BJ (cell line): Measurements from ENCODE around the gene ARHGEF10L. TPM values are rescaled to one million over a fixed set of nuclear protein-coding genes. Genes with fewer than 3 reads are reported as not detected.
"Not testable (repeated sequence)": the region's sequence is repeated elsewhere in the genome, so short reads cannot be mapped to it uniquely, and the experiment has no call there.

ENCODE experiments used
- CTCF ChIA-PET: fragments of 350-600 bp; formaldehyde crosslinking; extraction: SDS; loops from one replicate; lab custom pipeline; 2021; ENCODE audit warnings: antibody characterized with exemption, inconsistent platforms; lab: Yijun Ruan, JAX
- POLR2A ChIA-PET: fragments of 300-600 bp; sonication (Branson Sonifier 250); formaldehyde crosslinking; extraction: SDS; loops from one replicate; lab custom pipeline; 2021; ENCODE audit warnings: antibody characterized with exemption; lab: Charles Lee
- DNase-seq: peaks from one replicate; pipeline ENCODE4 v3.0.0-alpha.2; 2011; ENCODE audit warnings: low read depth
- H3K27me3 ChIP-seq: 2 replicates; pipeline ENCODE4 v1.6.0; 2011; ENCODE audit warnings: low read length; ENCODE audit not compliant: control insufficient read depth, insufficient read depth
- H3K36me3 ChIP-seq: 2 replicates; pipeline ENCODE4 v1.5.1; 2011; ENCODE audit warnings: low read length; ENCODE audit not compliant: control insufficient read depth, insufficient read depth
- H3K4me3 ChIP-seq: 2 replicates; pipeline ENCODE4 v1.5.1; 2011; ENCODE audit warnings: low read depth, mild to moderate bottlenecking, control low read depth, low read length
- CTCF ChIP-seq: IDR thresholded peaks from 2 replicates; pipeline ENCODE4 v1.5.1; 2011; ENCODE audit warnings: low read depth, mild to moderate bottlenecking, control low read depth, inconsistent platforms, low read length, moderate library complexity; ENCODE audit not compliant: insufficient read depth
- polyA plus RNA-seq: library from polyadenylated mRNA; depleted of rRNA; stranded (reverse); fragments of >200 nt; gene quantifications from 2 replicates; pipeline ENCODE4 v1.2.3, GENCODE V29; 2011

ARHGEF10L gene
- polyA plus RNA-seq, 1 experiment: 12.5 TPM

GRCh38 chr1:17498214-17498613 lies 41.3 kb upstream of the ARHGEF10L start:
- no peak for TF ChIP-seq CTCF
- POLR2A ChIA-PET: no interaction called here
- CTCF ChIA-PET: interaction anchor here (1.0 to 23.9 kb wide), 4 partner anchors 21 to 602 kb away, joined by 3 to 531 read pairs (median 3); no protein-coding TSS in a partner anchor
- H3K27me3 ChIP-seq: no peaks in the 10 kb centered on the region
- no peak for DNase-seq
- H3K36me3 ChIP-seq: no peaks in the 10 kb centered on the region
- H3K4me3 ChIP-seq: no peak overlapping the region

- Histone ChIP-seq H3K36me3 (no peaks in the 10 kb centered on the region), H3K4me3 (no peak overlapping the region), H3K27me3 (no peaks in the 10 kb centered on the region)
- POLR2A ChIA-PET: no interaction called here
- TF ChIP-seq CTCF: peak; percentile 96
- peak; percentile 46 for DNase-seq
- CTCF ChIA-PET: interaction anchor here (0.6 to 23.9 kb wide), 41 partner anchors 10 to 1079 kb away, joined by 3 to 531 read pairs (median 4); partner anchors contain the start of gene RCC2
Measured at GRCh38 chr1:17502326-17502778, 37.1 kb upstream of the ARHGEF10L start.

GRCh38 chr1:17503146-17503545 lies 36.4 kb upstream of the ARHGEF10L start:
- no peaks in the 10 kb centered on the region for H3K27me3 ChIP-seq
- POLR2A ChIA-PET: interaction anchor here (0.6 kb wide), 1 partner anchor 814 kb away, joined by 4 read pairs; no protein-coding TSS in a partner anchor
- TF ChIP-seq CTCF: no peak
- no peak overlapping the region for H3K4me3 ChIP-seq
- H3K36me3 ChIP-seq: no peaks in the 10 kb centered on the region
- CTCF ChIA-PET: interaction anchor here (0.7 to 23.9 kb wide), 34 partner anchors 10 to 1079 kb away, joined by 3 to 531 read pairs (median 5); partner anchors contain the start of gene RCC2
- DNase-seq: no peak

GRCh38 chr1:17507200-17507599 lies 32.3 kb upstream of the ARHGEF10L start:
- H3K36me3 ChIP-seq, POLR2A ChIA-PET, H3K27me3 ChIP-seq, DNase-seq, H3K4me3 ChIP-seq: not testable (repeated sequence)
- CTCF ChIA-PET: interaction anchor here (0.7 to 23.9 kb wide), 6 partner anchors 10 to 143 kb away, joined by 3 to 531 read pairs (median 4); no protein-coding TSS in a partner anchor

GRCh38 chr1:17507915-17508314 lies 31.6 kb upstream of the ARHGEF10L start:
- DNase-seq: no peak
- H3K36me3 ChIP-seq: no peaks in the 10 kb centered on the region
- peak; percentile 25 for TF ChIP-seq CTCF
- no peaks in the 10 kb centered on the region for H3K27me3 ChIP-seq
- no peak overlapping the region for H3K4me3 ChIP-seq
- ChIA-PET CTCF (interaction anchor here (0.7 to 23.9 kb wide), 6 partner anchors 9 to 143 kb away, joined by 3 to 531 read pairs (median 4); no protein-coding TSS in a partner anchor), POLR2A (no interaction called here)
